HPDE6-E6E7 (cell line): ENCODE data around the gene SIAH3.

Source experiments
- DNase-seq: peaks from one replicate; pipeline ENCODE4 v3.0.0; 2011; ENCODE audit warnings: missing footprints; ENCODE audit errors: extremely low spot score

Gene SIAH3

GRCh38 chr13:45737571-45738017, 114.0 kb downstream of the SIAH3 start:
- DNase-seq: no peak

DNA sequence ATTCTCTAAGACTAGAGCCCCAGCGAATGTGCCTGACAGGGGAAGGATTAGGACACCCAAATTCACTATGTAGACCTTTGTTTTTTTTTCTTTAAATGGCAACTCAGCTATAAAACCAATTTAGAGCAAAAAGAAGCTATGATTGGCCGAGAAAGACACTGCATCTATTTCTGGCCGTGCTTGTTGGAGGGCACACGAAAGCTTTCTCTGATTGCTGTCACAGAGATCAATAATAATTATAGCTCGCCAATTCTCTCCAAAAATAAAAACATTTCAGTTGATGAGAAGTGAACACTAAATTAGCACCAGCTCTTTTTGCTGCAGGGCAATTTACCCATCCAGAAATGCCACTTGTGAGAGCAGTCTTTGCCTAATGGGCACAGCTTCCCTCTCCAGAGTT, 118.2 kb downstream of the SIAH3 start:
- DNase-seq: no peak

DNA sequence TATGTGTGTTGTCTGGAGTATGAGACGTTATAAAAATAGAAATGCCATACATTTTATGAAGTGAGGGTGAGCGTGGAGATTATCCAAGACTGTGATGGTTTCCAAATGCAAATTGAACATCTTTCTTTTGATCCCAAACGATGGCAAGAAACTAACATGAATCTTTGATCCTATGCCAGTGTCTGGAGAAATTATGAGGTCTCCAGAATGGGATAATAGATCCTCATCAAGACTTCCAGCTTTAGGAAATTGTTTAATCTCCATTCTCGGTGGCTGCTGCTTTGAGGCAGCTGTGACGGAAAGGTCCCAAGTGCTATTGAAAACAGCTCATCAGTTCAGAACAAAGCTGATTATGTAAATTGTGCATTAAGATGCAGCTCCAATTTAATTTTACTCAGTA, 118.6 kb downstream of the SIAH3 start:
- no peak for DNase-seq

DNA sequence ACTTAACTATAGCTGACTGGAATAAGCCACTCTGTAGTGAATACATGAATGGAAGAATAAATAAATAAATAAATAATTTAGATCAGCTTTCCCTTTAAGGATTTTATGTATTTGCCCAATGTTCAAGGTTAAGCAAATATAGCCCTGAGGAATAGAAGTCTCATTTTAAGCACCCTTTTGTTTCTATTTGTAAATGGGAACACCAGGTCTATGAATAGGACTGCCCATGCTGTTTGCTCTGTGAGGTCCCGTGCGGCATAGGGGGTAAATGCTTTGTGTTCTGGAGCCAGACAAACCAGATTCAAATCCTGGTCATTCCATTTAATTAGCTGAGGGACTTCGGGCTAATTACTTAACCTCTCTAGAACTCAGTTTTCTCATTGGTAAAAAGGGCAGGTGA, 120.1 kb downstream of the SIAH3 start:
- no peak for DNase-seq

DNA sequence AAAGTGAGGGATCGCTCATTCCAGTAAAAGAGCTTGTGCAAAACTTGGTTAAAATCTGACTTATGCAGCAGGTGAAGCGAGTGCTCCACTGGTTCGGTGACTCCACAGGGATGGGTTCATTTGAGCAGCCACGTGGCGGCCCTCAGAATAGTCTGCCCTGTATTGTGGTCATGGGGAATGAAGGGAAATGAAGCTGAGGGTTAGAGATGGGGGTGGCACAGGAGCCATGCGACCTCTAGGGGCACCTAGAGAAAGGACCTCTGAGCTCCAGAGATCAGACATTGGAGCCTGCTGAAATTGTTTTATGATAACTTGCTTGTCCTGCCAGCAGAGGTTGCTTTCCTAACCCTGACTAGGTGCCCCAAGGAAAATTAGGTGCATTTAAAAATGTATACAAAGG, 122.8 kb downstream of the SIAH3 start:
- DNase-seq: no peak
